Superior temporal gyrus (tissue), 1 donor: Measurements from ENCODE around the gene TNFRSF25.
"Not testable (repeated sequence)": the region's sequence is repeated elsewhere in the genome, so short reads cannot be mapped to it uniquely, and the experiment has no call there.

Source experiments
- DNase-seq: peaks from one replicate; pipeline ENCODE4 v3.0.0-alpha.2; 2016; ENCODE audit errors: extremely low spot score

Gene TNFRSF25

GRCh38 chr1:6450943-6451373 lies 15.0 kb downstream of the TNFRSF25 start:
- no peak for DNase-seq

- not testable (repeated sequence) for DNase-seq
Measured at GRCh38 chr1:6450486-6450885, 15.5 kb downstream of the TNFRSF25 start.

GRCh38 chr1:6450005-6450450 lies 15.9 kb downstream of the TNFRSF25 start:
- DNase-seq: no peak

GRCh38 chr1:6448749-6449631 lies 17.0 kb downstream of the TNFRSF25 start:
- no peak for DNase-seq

GRCh38 chr1:6447818-6448748 lies 17.9 kb downstream of the TNFRSF25 start:
- no peak for DNase-seq

- DNase-seq: no peak
Measured at GRCh38 chr1:6447016-6447817, 18.8 kb downstream of the TNFRSF25 start.

- DNase-seq: no peak
Measured at GRCh38 chr1:6446665-6447015, 19.3 kb downstream of the TNFRSF25 start.

- DNase-seq: not testable (repeated sequence)
Measured at GRCh38 chr1:6445929-6446328, 20.0 kb downstream of the TNFRSF25 start.

GRCh38 chr1:6445062-6445763 lies 20.8 kb downstream of the TNFRSF25 start:
- DNase-seq: no peak

- no peak for DNase-seq
Measured at GRCh38 chr1:6444377-6444776, 21.6 kb downstream of the TNFRSF25 start.

- DNase-seq: no peak
Measured at GRCh38 chr1:6443339-6444115, 22.4 kb downstream of the TNFRSF25 start.

- DNase-seq: no peak
Measured at GRCh38 chr1:6441586-6441985, 24.4 kb downstream of the TNFRSF25 start.

GRCh38 chr1:6440198-6441126 lies 25.5 kb downstream of the TNFRSF25 start:
- no peak for DNase-seq

GRCh38 chr1:6438047-6438525 lies 27.9 kb downstream of the TNFRSF25 start:
- peak; percentile 71 for DNase-seq

- DNase-seq: peak; percentile 37
Measured at GRCh38 chr1:6437012-6437700, 28.8 kb downstream of the TNFRSF25 start.

GRCh38 chr1:6436277-6436676 lies 29.7 kb downstream of the TNFRSF25 start:
- not testable (repeated sequence) for DNase-seq

GRCh38 chr1:6435547-6435946 lies 30.4 kb downstream of the TNFRSF25 start:
- no peak for DNase-seq

GRCh38 chr1:6435129-6435528 lies 30.8 kb downstream of the TNFRSF25 start:
- DNase-seq: no peak
